SK-N-SH (cell line): ENCODE results near the gene FMO5. TPM values are rescaled to one million over a fixed set of nuclear protein-coding genes. Genes with fewer than 3 reads are reported as not detected.

Source experiments
- CTCF ChIA-PET: fragments of 300-600, 350-600 bp; formaldehyde crosslinking; extraction: SDS; loops from one replicate; lab custom pipeline; 2021; lab: Yijun Ruan, JAX
- POLR2A ChIA-PET: fragments of 350-600 bp; sonication (Branson Sonifier 250); formaldehyde crosslinking; extraction: SDS; loops from one replicate; lab custom pipeline; 2020; ENCODE audit warnings: antibody characterized with exemption, inconsistent platforms; lab: Yijun Ruan, JAX
- DNase-seq: peaks from one replicate; pipeline ENCODE4 v3.0.0; 2012
- H2AFZ ChIP-seq: fragments of 200-600 bp; sonication (generic); 2 replicates; pipeline ENCODE4 v1.8.1; 2016; ENCODE audit warnings: antibody characterized with exemption, mild to moderate bottlenecking, low read depth
- H3F3A ChIP-seq: fragments of 200-600 bp; sonication (generic); replicated peaks from 2 replicates; pipeline ENCODE3; 2016; ENCODE audit warnings: antibody characterized with exemption, mild to moderate bottlenecking; ENCODE audit not compliant: insufficient read depth
- H3K27ac ChIP-seq, 2 experiments: fragments of 200-500 bp in 1 of 2; fragments of 200-600 bp in 1 of 2; sonication (Bioruptor generic) in 1 of 2; sonication (generic), shearing (Covaris generic) in 1 of 2; 2 replicates each; pipeline versions ENCODE4 v1.5.1 to v1.6.1; 2014 to 2016; ENCODE audit warnings: low read depth in 2 of 2, inconsistent platforms in 1 of 2, low read length in 1 of 2, mild to moderate bottlenecking in 1 of 2, mixed read lengths in 1 of 2
- H3K27me3 ChIP-seq: fragments of 200-600 bp; sonication (generic), shearing (Covaris generic); 2 replicates; pipeline ENCODE4 v1.6.1; 2016; ENCODE audit warnings: mixed run types; ENCODE audit not compliant: insufficient read depth
- H3K36me3 ChIP-seq, 2 experiments: fragments of 200-500 bp in 1 of 2; fragments of 200-600 bp in 1 of 2; sonication (Bioruptor generic) in 1 of 2; sonication (generic) in 1 of 2; replicated peaks in 1 of 2; 2 replicates each; pipeline versions ENCODE3 to v1.5.1; 2014 to 2016; ENCODE audit warnings: low read length in 1 of 2, mild to moderate bottlenecking in 1 of 2; ENCODE audit not compliant: insufficient read depth in 2 of 2, control insufficient read depth in 1 of 2
- H3K4me1 ChIP-seq, 2 experiments: fragments of 200-500 bp in 1 of 2; fragments of 200-600 bp in 1 of 2; sonication (Bioruptor generic) in 1 of 2; sonication (generic), shearing (Covaris generic) in 1 of 2; 2 replicates each; pipeline versions ENCODE4 v1.5.1 to v1.6.1; 2014 to 2016; ENCODE audit warnings: low read depth in 1 of 2, low read length in 1 of 2, mixed run types in 1 of 2; ENCODE audit not compliant: insufficient read depth in 2 of 2, control insufficient read depth in 1 of 2
- H3K4me2 ChIP-seq: fragments of 200-600 bp; sonication (generic), shearing (Covaris generic); 2 replicates; pipeline ENCODE4 v1.6.1; 2017; ENCODE audit warnings: mixed run types
- H3K4me3 ChIP-seq, 2 experiments: fragments of 200-500 bp in 1 of 2; fragments of 200-600 bp in 1 of 2; sonication (Bioruptor generic) in 1 of 2; sonication (generic), shearing (Covaris generic) in 1 of 2; 2 replicates each; pipeline versions ENCODE4 v1.5.1 to v1.8.1; 2014 to 2016; ENCODE audit warnings: low read depth in 2 of 2, inconsistent platforms in 1 of 2, low read length in 1 of 2, mild to moderate bottlenecking in 1 of 2, mixed read lengths in 1 of 2, moderate library complexity in 1 of 2
- H3K79me2 ChIP-seq: fragments of 200-600 bp; sonication (generic); 2 replicates; pipeline ENCODE4 v1.8.1; 2017; ENCODE audit warnings: mild to moderate bottlenecking; ENCODE audit not compliant: insufficient read depth
- H3K9ac ChIP-seq: fragments of 200-600 bp; sonication (generic); 2 replicates; pipeline ENCODE4 v1.6.1; 2017; ENCODE audit warnings: mixed run types
- H3K9me2 ChIP-seq: fragments of 200-600 bp; sonication (generic); 2 replicates; pipeline ENCODE4 v1.6.1; 2017; ENCODE audit warnings: mixed run types
- H3K9me3 ChIP-seq: fragments of 200-600 bp; sonication (generic); 2 replicates; pipeline ENCODE4 v1.6.1; 2017; ENCODE audit warnings: mixed run types, mild to moderate bottlenecking, moderate library complexity
- H4K20me1 ChIP-seq: fragments of 200-600 bp; sonication (generic); 2 replicates; pipeline ENCODE4 v1.6.1; 2017; ENCODE audit warnings: mild to moderate bottlenecking, mixed run types; ENCODE audit not compliant: insufficient read depth
- FOXJ3 ChIP-seq: sonication (generic); formaldehyde crosslinking; IDR thresholded peaks from 2 replicates; pipeline ENCODE4 v1.5.1; 2020; ENCODE audit warnings: mild to moderate bottlenecking, missing genetic modification reagents
- FOXM1 ChIP-seq: IDR thresholded peaks from 2 replicates; pipeline ENCODE4 v1.4.0; 2012; ENCODE audit warnings: low read depth, mild to moderate bottlenecking
- POLR2AphosphoS5 ChIP-seq: IDR thresholded peaks from 2 replicates; pipeline ENCODE4 v1.6.1; 2012; ENCODE audit warnings: low read depth, low read length
- RFX5 ChIP-seq: IDR thresholded peaks from 2 replicates; pipeline ENCODE4 v1.6.1; 2012; ENCODE audit warnings: mild to moderate bottlenecking, improper control_type of control experiment, low read length
- RXRA ChIP-seq: IDR thresholded peaks from 2 replicates; pipeline ENCODE4 v1.4.0; 2012; ENCODE audit warnings: low read depth, mild to moderate bottlenecking, borderline replicate concordance
- SIN3A ChIP-seq: IDR thresholded peaks from 2 replicates; pipeline ENCODE4 v1.6.1; 2012; ENCODE audit warnings: low read depth, mild to moderate bottlenecking, low read length, moderate library complexity, borderline replicate concordance
- TEAD4 ChIP-seq: IDR thresholded peaks from 2 replicates; pipeline ENCODE4 v1.4.0; 2012; ENCODE audit warnings: mild to moderate bottlenecking, borderline replicate concordance; ENCODE audit not compliant: insufficient read depth
- WGBS: methylation state at CpG from one replicate; pipeline ENCODE4 v1.1.6; 2017; ENCODE audit warnings: low lambda C conversion rate; 5-methylcytosine and 5-hydroxymethylcytosine counted together
- polyA plus RNA-seq, 3 experiments: library from polyadenylated mRNA; depleted of rRNA; stranded (reverse); fragments of >200 nt; gene quantifications; 2 replicates each; pipeline ENCODE4 v1.2.3, GENCODE V29; 2012
- TF ChIP-seq, protein P1 (sequence below): IDR thresholded peaks from 2 replicates; pipeline ENCODE4 v1.4.0; 2012; ENCODE audit warnings: low read depth
- TF ChIP-seq, protein P2 (sequence below): fragments of 150-350 bp; IDR thresholded peaks from 2 replicates; pipeline ENCODE4 v1.6.1; 2017; ENCODE audit warnings: antibody characterized with exemption, low read length, low read depth, borderline replicate concordance
- TF ChIP-seq, protein P3 (sequence below): IDR thresholded peaks from 2 replicates; pipeline ENCODE4 v1.6.1; 2012; ENCODE audit warnings: mild to moderate bottlenecking, low read depth, low read length, moderate library complexity
- TF ChIP-seq, protein P4 (sequence below): IDR thresholded peaks from 2 replicates; pipeline ENCODE4 v1.4.0; 2012; ENCODE audit warnings: low read depth, borderline replicate concordance

Gene FMO5
- polyA plus RNA-seq, 1 of the 3 experiments (the other 2 are of a cell fraction): 0.30 TPM

DNA sequence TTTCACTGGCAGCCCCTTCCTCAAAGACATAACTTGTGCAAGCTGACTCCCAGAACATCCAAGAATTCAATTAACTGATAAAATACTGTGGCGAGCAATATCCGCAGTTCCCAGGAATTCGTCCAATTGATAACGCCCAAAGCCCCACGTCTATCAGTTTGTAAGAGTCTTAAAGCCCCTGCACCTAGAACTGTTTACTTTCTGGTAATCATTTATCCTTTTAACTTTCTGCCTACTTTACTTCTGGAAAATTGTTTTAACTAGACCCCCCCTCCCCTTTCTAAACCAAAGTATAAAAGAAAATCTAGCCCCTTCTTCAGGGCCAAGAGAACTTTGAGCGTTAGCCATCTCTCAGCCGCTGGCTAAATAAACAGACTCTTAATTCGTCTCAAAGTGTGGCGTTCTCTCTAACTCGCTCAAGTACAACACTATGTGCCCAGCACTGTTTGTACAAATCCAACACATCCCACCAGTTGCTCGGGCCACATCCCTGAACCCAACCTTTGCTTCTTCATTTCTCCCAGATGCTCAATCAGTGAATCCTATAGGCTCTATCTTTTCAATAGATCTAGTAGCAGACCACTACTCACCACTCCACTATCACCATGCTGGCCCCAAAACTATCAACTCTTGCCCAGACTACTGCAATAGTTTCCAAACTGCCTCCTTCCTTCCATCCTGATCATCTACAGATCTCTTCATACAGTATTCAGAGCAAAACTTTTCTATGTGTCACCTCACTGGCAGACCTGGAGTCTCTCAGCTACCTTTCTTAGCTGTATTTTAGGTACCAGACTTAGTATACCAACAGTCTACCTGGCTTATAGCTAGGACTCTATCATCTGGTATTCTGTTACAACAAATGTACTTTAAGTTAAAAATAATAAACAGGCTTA is 14.0 kb upstream of the FMO5 start:
- Histone ChIP-seq H3F3A (peaks cover 4% of the 10 kb centered on the region), H4K20me1 (0 out of 2 replicates have a peak, but pooled peaks cover 2% of the 10 kb centered on the region), H3K9ac (no peak overlapping the region), H3K79me2 (peaks cover 9% of the 10 kb centered on the region), H3K4me3 (no peak overlapping the region), H3K4me2 (no peak overlapping the region), H3K27me3 (no peaks in the 10 kb centered on the region), H3K27ac (no peak overlapping the region), H3K36me3 (no peaks in the 10 kb centered on the region), H3K9me3 (no peaks in the 10 kb centered on the region), H2AFZ (no peak overlapping the region), H3K4me1 (peaks cover 0 to 8% of the 10 kb centered on the region in 2 experiments; a peak in 2 of 4 replicates), H3K9me2 (no peaks in the 10 kb centered on the region)
- DNase-seq: no peak
- no peak for TF ChIP-seq TEAD4
- TF ChIP-seq RFX5: no peak
- no peak for TF ChIP-seq FOXM1
- TF ChIP-seq, protein P1, sequence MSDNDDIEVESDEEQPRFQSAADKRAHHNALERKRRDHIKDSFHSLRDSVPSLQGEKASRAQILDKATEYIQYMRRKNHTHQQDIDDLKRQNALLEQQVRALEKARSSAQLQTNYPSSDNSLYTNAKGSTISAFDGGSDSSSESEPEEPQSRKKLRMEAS: no peak
- TF ChIP-seq, protein P2, sequence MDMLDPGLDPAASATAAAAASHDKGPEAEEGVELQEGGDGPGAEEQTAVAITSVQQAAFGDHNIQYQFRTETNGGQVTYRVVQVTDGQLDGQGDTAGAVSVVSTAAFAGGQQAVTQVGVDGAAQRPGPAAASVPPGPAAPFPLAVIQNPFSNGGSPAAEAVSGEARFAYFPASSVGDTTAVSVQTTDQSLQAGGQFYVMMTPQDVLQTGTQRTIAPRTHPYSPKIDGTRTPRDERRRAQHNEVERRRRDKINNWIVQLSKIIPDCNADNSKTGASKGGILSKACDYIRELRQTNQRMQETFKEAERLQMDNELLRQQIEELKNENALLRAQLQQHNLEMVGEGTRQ: no peak
- no peak for TF ChIP-seq RXRA
- TF ChIP-seq SIN3A: no peak
- WGBS: 66% methylated on average over 11 of the region's 11 CpGs
- ChIA-PET POLR2A (no interaction called here), CTCF (interaction anchor here (0.9 to 1.0 kb wide), 2 partner anchors 66 to 426 kb away, joined by 3 read pairs; no protein-coding TSS in a partner anchor)

DNA sequence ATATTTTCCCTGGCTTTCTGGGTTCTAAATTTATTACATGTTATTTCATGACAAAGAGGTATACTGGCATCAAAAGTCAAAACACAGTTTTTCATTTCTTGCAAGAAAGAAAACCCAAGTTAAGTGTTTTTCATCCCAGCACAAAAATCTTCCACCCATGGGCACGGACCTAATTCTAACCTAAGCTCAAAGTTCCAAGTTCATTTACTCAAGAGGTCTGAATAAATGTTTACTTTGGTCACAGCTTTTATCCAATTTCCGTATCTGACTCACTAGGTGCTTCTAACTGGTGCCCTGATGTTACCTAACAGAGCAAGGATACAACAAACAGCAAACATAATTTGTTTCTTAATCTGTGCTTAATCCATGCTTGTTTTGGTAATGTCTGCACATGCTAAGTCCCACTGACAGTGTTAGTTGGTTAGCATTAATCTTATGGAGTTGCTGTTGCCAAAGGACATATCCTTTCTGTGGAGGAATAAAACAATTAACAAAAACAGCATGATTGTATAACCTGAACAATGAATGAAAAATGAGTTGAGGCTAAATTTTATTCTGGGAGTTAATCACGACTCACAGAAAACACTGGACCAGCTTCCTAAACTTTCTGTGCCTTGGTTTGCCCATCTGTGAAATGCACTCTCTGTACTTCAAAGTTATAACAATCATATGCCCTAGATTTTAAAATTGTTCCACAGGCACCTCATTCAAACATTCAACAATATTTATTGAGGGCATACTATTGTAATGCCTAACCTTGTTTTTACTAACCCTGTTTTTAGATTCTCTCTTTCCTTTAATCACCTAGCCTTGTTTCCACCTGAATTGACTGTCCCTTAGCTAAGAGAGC is 13.1 kb upstream of the FMO5 start:
- Histone ChIP-seq H2AFZ (no peak overlapping the region), H3K4me2 (no peak overlapping the region), H3K27ac (no peak overlapping the region), H3K4me3 (no peak overlapping the region), H3K4me1 (peaks cover 0 to 5% of the 10 kb centered on the region in 2 experiments; a peak in 2 of 4 replicates), H3K36me3 (no peaks in the 10 kb centered on the region), H3K27me3 (no peaks in the 10 kb centered on the region), H4K20me1 (no peaks in the 10 kb centered on the region), H3K9ac (no peak overlapping the region), H3K9me2 (no peaks in the 10 kb centered on the region), H3F3A (no peaks in the 10 kb centered on the region), H3K9me3 (no peaks in the 10 kb centered on the region), H3K79me2 (no peaks in the 10 kb centered on the region; the same call in 1 of the 2 replicates)
- ChIA-PET POLR2A (no interaction called here), CTCF (no interaction called here)
- no peak for TF ChIP-seq FOXJ3 (CRISPR knock-in tag)
- TF ChIP-seq, protein P3, sequence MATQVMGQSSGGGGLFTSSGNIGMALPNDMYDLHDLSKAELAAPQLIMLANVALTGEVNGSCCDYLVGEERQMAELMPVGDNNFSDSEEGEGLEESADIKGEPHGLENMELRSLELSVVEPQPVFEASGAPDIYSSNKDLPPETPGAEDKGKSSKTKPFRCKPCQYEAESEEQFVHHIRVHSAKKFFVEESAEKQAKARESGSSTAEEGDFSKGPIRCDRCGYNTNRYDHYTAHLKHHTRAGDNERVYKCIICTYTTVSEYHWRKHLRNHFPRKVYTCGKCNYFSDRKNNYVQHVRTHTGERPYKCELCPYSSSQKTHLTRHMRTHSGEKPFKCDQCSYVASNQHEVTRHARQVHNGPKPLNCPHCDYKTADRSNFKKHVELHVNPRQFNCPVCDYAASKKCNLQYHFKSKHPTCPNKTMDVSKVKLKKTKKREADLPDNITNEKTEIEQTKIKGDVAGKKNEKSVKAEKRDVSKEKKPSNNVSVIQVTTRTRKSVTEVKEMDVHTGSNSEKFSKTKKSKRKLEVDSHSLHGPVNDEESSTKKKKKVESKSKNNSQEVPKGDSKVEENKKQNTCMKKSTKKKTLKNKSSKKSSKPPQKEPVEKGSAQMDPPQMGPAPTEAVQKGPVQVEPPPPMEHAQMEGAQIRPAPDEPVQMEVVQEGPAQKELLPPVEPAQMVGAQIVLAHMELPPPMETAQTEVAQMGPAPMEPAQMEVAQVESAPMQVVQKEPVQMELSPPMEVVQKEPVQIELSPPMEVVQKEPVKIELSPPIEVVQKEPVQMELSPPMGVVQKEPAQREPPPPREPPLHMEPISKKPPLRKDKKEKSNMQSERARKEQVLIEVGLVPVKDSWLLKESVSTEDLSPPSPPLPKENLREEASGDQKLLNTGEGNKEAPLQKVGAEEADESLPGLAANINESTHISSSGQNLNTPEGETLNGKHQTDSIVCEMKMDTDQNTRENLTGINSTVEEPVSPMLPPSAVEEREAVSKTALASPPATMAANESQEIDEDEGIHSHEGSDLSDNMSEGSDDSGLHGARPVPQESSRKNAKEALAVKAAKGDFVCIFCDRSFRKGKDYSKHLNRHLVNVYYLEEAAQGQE: no peak
- TF ChIP-seq, protein P2: no peak
- TF ChIP-seq POLR2AphosphoS5: no peak
- TF ChIP-seq, protein P4, sequence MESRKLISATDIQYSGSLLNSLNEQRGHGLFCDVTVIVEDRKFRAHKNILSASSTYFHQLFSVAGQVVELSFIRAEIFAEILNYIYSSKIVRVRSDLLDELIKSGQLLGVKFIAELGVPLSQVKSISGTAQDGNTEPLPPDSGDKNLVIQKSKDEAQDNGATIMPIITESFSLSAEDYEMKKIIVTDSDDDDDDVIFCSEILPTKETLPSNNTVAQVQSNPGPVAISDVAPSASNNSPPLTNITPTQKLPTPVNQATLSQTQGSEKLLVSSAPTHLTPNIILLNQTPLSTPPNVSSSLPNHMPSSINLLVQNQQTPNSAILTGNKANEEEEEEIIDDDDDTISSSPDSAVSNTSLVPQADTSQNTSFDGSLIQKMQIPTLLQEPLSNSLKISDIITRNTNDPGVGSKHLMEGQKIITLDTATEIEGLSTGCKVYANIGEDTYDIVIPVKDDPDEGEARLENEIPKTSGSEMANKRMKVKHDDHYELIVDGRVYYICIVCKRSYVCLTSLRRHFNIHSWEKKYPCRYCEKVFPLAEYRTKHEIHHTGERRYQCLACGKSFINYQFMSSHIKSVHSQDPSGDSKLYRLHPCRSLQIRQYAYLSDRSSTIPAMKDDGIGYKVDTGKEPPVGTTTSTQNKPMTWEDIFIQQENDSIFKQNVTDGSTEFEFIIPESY: no peak
- no peak for TF ChIP-seq FOXM1
- no peak for DNase-seq
- 27% methylated on average over 3 of the region's 3 CpGs for WGBS
